Measurements from ENCODE around the gene TMEM250. TPM values are rescaled to one million over a fixed set of nuclear protein-coding genes. Genes with fewer than 3 reads are reported as not detected.
"Not testable (repeated sequence)": the region's sequence is repeated elsewhere in the genome, so short reads cannot be mapped to it uniquely, and the experiment has no call there.

The TMEM250 gene
- total RNA-seq, 4 donors from 2014 or later = 28.7 to 66.1 (median 45.3) TPM

DNA sequence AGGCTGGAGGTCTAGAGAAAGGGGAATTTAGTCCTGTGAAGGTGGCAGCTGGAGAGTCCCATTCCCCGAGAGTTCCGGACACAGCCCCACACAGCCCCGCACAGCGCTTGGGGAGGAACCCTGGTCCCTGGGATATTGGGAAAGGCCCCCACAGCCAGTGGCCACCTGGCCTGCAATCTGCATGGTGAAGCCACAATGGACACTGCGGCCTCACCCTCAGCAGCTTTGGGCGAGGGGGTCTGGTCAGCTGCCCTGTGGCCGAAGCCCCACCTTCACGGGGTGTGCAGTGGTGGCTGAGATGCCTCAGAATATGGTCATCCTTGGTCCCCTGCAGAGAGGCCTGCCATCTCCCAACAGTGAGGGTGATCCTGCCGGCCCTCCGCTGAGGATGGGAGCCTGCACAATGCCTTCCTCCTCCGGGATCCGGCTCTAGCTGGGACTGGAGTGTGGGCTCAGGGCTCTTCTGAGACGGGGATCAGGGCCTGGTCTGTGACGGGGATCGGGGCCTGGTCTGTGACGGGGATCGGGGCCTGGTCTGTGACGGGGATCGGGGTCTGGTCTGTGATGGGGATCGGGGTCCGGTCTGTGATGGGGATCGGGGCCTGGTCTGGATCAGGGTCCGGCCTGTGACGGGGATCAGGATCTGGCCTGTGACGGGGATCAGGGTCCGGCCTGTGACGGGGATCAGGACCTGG, 33.3 kb upstream of the TMEM250 start:
- Histone ChIP-seq H3K4me3 (no peak overlapping the region), H3K9me3 (no peaks in the 10 kb centered on the region), H3K4me1 (no peaks in the 10 kb centered on the region), H3K27me3 (peaks cover 55% of the 10 kb centered on the region), H3K36me3 (no peaks in the 10 kb centered on the region), H3K27ac (no peak overlapping the region)
- WGBS, 2 donors (ENCODE audit: low coverage in 1 of 2) = 100% methylated on average over 1 of the region's 27 CpGs; no CpG with 5 or more reads in 1 of the 2 donors
- no peak for TF ChIP-seq POLR2A (IDR thresholded peaks at IDR 0.05)
- TF ChIP-seq POLR2AphosphoS5 (IDR thresholded peaks at IDR 0.05) = no peak
- TF ChIP-seq EP300 (IDR thresholded peaks at IDR 0.05) = no peak
- TF ChIP-seq CTCF (IDR thresholded peaks at IDR 0.05) = no peak
- ATAC-seq = no peak

- no peaks in the 10 kb centered on the region for H3K9me3 ChIP-seq
- H3K4me3 ChIP-seq = no peak overlapping the region
- WGBS, 2 donors (ENCODE audit: low coverage in 1 of 2) = 35 to 39% methylated on average over 8 to 14 of the region's 25 CpGs
- TF ChIP-seq POLR2AphosphoS5 (IDR thresholded peaks at IDR 0.05) = no peak
- TF ChIP-seq CTCF (IDR thresholded peaks at IDR 0.05) = no peak
- TF ChIP-seq POLR2A (IDR thresholded peaks at IDR 0.05) = no peak
- TF ChIP-seq EP300 (IDR thresholded peaks at IDR 0.05) = no peak
- no peaks in the 10 kb centered on the region for H3K36me3 ChIP-seq
- H3K4me1 ChIP-seq = no peaks in the 10 kb centered on the region
- H3K27ac ChIP-seq = no peak overlapping the region
- peaks cover 55% of the 10 kb centered on the region for H3K27me3 ChIP-seq
- ATAC-seq = no peak
Measured at GRCh38 chr9:136151214-136151804, 32.6 kb upstream of the TMEM250 start.

DNA sequence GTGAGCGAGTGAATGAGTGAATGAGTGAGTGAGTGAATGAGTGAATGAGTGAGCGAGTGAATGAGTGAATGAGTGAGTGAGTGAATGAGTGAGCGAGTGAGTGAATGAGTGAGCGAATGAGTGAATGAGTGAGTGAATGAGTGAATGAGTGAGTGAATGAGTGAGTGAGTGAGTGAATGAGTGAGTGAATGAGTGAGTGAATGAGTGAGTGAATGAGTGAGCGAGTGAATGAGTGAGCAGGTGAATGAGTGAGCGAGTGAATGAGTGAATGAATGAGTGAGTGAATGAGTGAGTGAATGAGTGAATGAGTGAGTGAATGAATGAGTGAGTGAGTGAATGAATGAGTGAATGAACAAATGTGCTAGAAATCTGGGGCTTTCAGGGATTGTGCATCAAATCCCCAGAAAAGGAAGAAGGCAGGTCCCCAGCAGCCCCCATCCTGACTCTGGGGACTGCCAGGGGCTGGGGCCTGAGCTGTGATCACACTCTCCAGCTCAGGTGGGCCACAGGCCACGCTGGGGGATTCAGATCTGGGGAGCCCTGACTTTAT, 32.1 kb upstream of the TMEM250 start:
- H3K4me1 ChIP-seq, ATAC-seq, H3K27ac ChIP-seq, H3K9me3 ChIP-seq, H3K36me3 ChIP-seq, H3K4me3 ChIP-seq: not testable (repeated sequence)
- 67 to 79% methylated on average over 6 to 7 of the region's 7 CpGs for WGBS, 2 donors (ENCODE audit: low coverage in 1 of 2)
- H3K27me3 ChIP-seq = peaks cover 55% of the 10 kb centered on the region

DNA sequence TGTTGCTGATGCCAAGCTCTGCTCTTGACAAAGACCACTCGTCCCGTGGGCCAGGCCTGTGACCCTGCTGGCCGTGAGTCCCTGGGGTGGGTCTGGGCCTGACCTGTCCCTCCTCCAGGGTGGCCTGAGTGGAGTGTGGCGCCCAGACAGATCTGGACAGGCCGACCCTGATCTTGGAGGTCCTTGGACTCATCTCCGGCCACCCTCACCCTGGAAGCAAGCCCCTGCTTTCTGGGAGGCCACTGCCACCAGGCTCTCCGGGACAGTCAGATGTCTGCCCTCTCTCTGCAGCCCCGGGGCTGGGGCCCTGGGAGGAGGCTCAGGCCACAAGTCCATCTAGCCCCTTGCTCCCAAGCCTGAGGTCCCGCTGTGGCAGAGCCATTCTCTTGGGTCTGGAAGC, 31.2 kb upstream of the TMEM250 start:
- no peak for TF ChIP-seq CTCF (IDR thresholded peaks at IDR 0.05)
- no peak for TF ChIP-seq POLR2AphosphoS5 (IDR thresholded peaks at IDR 0.05)
- no peak for TF ChIP-seq EP300 (IDR thresholded peaks at IDR 0.05)
- TF ChIP-seq POLR2A (IDR thresholded peaks at IDR 0.05) = no peak
- peaks cover 55% of the 10 kb centered on the region for H3K27me3 ChIP-seq
- no peaks in the 10 kb centered on the region for H3K4me1 ChIP-seq
- H3K9me3 ChIP-seq = no peaks in the 10 kb centered on the region
- no CpG with 5 or more reads among the region's 9 CpGs for WGBS, 2 donors (ENCODE audit: low coverage in 1 of 2)
- no peak for ATAC-seq
- H3K27ac ChIP-seq = no peak overlapping the region
- no peak overlapping the region for H3K4me3 ChIP-seq
- H3K36me3 ChIP-seq = no peaks in the 10 kb centered on the region

DNA sequence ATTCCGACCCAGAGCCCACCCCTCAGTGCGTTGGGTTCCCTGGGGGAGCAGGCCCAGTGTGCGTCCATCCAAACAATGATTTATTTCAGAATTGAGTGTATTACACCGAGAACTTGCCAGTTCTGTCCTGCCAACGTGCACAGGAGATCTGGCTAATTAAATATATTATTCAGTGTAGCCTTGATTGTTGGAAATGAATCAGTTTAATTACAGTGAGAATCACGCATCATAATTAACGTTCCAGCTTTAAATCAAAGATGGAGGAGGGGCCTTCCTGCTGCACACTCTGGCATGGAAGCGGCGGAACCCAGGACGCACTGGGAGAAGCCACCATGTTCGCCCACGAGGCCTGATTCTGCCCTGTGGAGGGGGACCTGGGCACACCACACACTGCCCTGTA, 30.7 kb upstream of the TMEM250 start:
- Histone ChIP-seq H3K4me3 (no peak overlapping the region), H3K27me3 (peaks cover 56% of the 10 kb centered on the region), H3K9me3 (no peaks in the 10 kb centered on the region), H3K4me1 (no peaks in the 10 kb centered on the region), H3K36me3 (no peaks in the 10 kb centered on the region), H3K27ac (no peak overlapping the region)
- TF ChIP-seq CTCF (IDR thresholded peaks at IDR 0.05) = no peak
- TF ChIP-seq EP300 (IDR thresholded peaks at IDR 0.05) = no peak
- TF ChIP-seq POLR2A (IDR thresholded peaks at IDR 0.05) = no peak
- TF ChIP-seq POLR2AphosphoS5 (IDR thresholded peaks at IDR 0.05) = no peak
- no peak for ATAC-seq
- WGBS, 2 donors (ENCODE audit: low coverage in 1 of 2) = 82 to 95% methylated on average over 4 to 9 of the region's 12 CpGs

Data from gastroesophageal sphincter (tissue), 4 donors.